ENCODE measurements around the gene SLC7A14.

- no peak for TF ChIP-seq TAF1 (IDR thresholded peaks at IDR 0.05; ENCODE audit: borderline replicate concordance, insufficient read depth, low read length)
- no peak for TF ChIP-seq POLR2AphosphoS5 (IDR thresholded peaks at IDR 0.05; ENCODE audit: low read depth, low read length)
- TF ChIP-seq, protein P1, sequence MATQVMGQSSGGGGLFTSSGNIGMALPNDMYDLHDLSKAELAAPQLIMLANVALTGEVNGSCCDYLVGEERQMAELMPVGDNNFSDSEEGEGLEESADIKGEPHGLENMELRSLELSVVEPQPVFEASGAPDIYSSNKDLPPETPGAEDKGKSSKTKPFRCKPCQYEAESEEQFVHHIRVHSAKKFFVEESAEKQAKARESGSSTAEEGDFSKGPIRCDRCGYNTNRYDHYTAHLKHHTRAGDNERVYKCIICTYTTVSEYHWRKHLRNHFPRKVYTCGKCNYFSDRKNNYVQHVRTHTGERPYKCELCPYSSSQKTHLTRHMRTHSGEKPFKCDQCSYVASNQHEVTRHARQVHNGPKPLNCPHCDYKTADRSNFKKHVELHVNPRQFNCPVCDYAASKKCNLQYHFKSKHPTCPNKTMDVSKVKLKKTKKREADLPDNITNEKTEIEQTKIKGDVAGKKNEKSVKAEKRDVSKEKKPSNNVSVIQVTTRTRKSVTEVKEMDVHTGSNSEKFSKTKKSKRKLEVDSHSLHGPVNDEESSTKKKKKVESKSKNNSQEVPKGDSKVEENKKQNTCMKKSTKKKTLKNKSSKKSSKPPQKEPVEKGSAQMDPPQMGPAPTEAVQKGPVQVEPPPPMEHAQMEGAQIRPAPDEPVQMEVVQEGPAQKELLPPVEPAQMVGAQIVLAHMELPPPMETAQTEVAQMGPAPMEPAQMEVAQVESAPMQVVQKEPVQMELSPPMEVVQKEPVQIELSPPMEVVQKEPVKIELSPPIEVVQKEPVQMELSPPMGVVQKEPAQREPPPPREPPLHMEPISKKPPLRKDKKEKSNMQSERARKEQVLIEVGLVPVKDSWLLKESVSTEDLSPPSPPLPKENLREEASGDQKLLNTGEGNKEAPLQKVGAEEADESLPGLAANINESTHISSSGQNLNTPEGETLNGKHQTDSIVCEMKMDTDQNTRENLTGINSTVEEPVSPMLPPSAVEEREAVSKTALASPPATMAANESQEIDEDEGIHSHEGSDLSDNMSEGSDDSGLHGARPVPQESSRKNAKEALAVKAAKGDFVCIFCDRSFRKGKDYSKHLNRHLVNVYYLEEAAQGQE (IDR thresholded peaks at IDR 0.05; ENCODE audit: insufficient read depth in 1 of 2, low read depth in 2 of 2, low read length in 2 of 2): no peak
- TF ChIP-seq SIN3A (IDR thresholded peaks at IDR 0.05; ENCODE audit: borderline replicate concordance, insufficient read depth, low read length): no peak
These were observed 63.7 kb downstream of the SLC7A14 start for GRCh38 chr3:170522201-170522600.

All from PFSK-1 (cell line).